H1 (cell line): ENCODE data around the gene S100P. TPM values are rescaled to one million over a fixed set of nuclear protein-coding genes. Genes with fewer than 3 reads are reported as not detected.

ENCODE experiments used
- CTCF ChIA-PET: fragments of 300-600 bp; sonication (Branson Sonifier 250); formaldehyde crosslinking; loops from one replicate; lab custom pipeline; 2021; ENCODE audit not compliant: partially characterized antibody; lab: Charles Lee
- POLR2A ChIA-PET: fragments of 300-600 bp; sonication (Branson Sonifier 250); formaldehyde crosslinking; loops from one replicate; lab custom pipeline; 2021; ENCODE audit warnings: inconsistent platforms; ENCODE audit not compliant: partially characterized antibody; lab: Charles Lee
- DNase-seq, 2 experiments: peaks; one replicate each; pipeline versions ENCODE4 v3.0.0 to v3.0.0-alpha.2; 2010 to 2022; ENCODE audit warnings: low spot score in 2 of 2, low read depth in 1 of 2, mixed read lengths in 1 of 2
- FAIRE-seq: peaks from 2 replicates; lab custom pipeline; 2011; peaks lifted over from hg19 to GRCh38; lab: Jason Lieb, UNC
- H2AFZ ChIP-seq: 2 replicates; pipeline ENCODE4 v1.8.1; 2012; ENCODE audit warnings: low read length, inconsistent platforms
- H2AK5ac ChIP-seq: 2 replicates; pipeline ENCODE4 v1.6.1; 2013; ENCODE audit warnings: low read depth, low read length
- H2BK120ac ChIP-seq: replicated peaks from 2 replicates; pipeline ENCODE3; 2013; ENCODE audit warnings: low read depth, low read length, inconsistent platforms
- H2BK12ac ChIP-seq: 2 replicates; pipeline ENCODE4 v1.6.1; 2013; ENCODE audit warnings: low read depth, low read length
- H2BK15ac ChIP-seq: 2 replicates; pipeline ENCODE4 v1.6.1; 2013; ENCODE audit warnings: low read length
- H2BK20ac ChIP-seq: 2 replicates; pipeline ENCODE4 v1.6.1; 2013; ENCODE audit warnings: low read length
- H2BK5ac ChIP-seq: 2 replicates; pipeline ENCODE4 v1.6.1; 2013; ENCODE audit warnings: low read depth, low read length
- H3K14ac ChIP-seq: 2 replicates; pipeline ENCODE4 v1.6.1; 2013; ENCODE audit warnings: inconsistent platforms; ENCODE audit not compliant: insufficient read length
- H3K18ac ChIP-seq: 2 replicates; pipeline ENCODE4 v1.6.1; 2013; ENCODE audit warnings: low read length; ENCODE audit errors: extremely low read depth
- H3K23ac ChIP-seq: 2 replicates; pipeline ENCODE4 v1.6.1; 2013; ENCODE audit warnings: inconsistent platforms; ENCODE audit not compliant: insufficient read length
- H3K23me2 ChIP-seq: 2 replicates; pipeline ENCODE4 v1.6.1; 2013; ENCODE audit warnings: low read depth, low read length
- H3K27ac ChIP-seq: 2 replicates; pipeline ENCODE4 v1.6.1; 2011; ENCODE audit warnings: low read depth, low read length, inconsistent platforms
- H3K27me3 ChIP-seq, 4 experiments: replicated peaks in 1 of 4; 1 replicate in 1 of 4; 2 replicates in 3 of 4; pipeline versions ENCODE4 v1.6.1 to v1.8.1; 2011 to 2013; ENCODE audit warnings: low read length in 3 of 4, mild to moderate bottlenecking in 3 of 4, inconsistent platforms in 2 of 4, mixed read lengths in 2 of 4, moderate library complexity in 1 of 4; ENCODE audit not compliant: control insufficient read depth in 3 of 4, insufficient read depth in 3 of 4; ENCODE audit errors: extremely low read depth in 1 of 4
- H3K36me3 ChIP-seq, 4 experiments: 2 replicates each; pipeline versions ENCODE4 v1.6.1 to v1.8.1; 2011 to 2013; ENCODE audit warnings: mild to moderate bottlenecking in 4 of 4, low read length in 3 of 4, moderate library complexity in 2 of 4, control low read depth in 1 of 4, inconsistent platforms in 1 of 4; ENCODE audit not compliant: insufficient read depth in 4 of 4, control insufficient read depth in 2 of 4
- H3K4ac ChIP-seq: replicated peaks from 2 replicates; pipeline ENCODE3; 2013; ENCODE audit warnings: low read length, low read depth, mixed read lengths, inconsistent platforms; ENCODE audit not compliant: insufficient read length
- H3K4me1 ChIP-seq, 4 experiments: replicated peaks in 1 of 4; 1 replicate in 1 of 4; 2 replicates in 3 of 4; pipeline versions ENCODE4 v1.6.1 to v1.8.1; 2011 to 2013; ENCODE audit warnings: low read length in 3 of 4, inconsistent platforms in 2 of 4, mixed read lengths in 1 of 4; ENCODE audit not compliant: insufficient read depth in 4 of 4, control insufficient read depth in 3 of 4
- H3K4me2 ChIP-seq, 2 experiments: 2 replicates each; pipeline versions ENCODE4 v1.6.1 to v1.8.1; 2011 to 2013; ENCODE audit warnings: low read depth in 2 of 2, low read length in 2 of 2, control low read depth in 1 of 2, inconsistent platforms in 1 of 2, mild to moderate bottlenecking in 1 of 2; ENCODE audit not compliant: insufficient read depth in 1 of 2
- H3K4me3 ChIP-seq, 4 experiments: fragments of 200-600, 300-600 bp in 1 of 4; sonication (generic), shearing (Covaris generic), sonication (Bioruptor Twin) in 1 of 4; 2 replicates each; pipeline versions ENCODE4 v1.5.1 to v1.8.1; 2011 to 2016; ENCODE audit warnings: low read length in 4 of 4, low read depth in 3 of 4, control low read depth in 2 of 4, inconsistent platforms in 2 of 4, mild to moderate bottlenecking in 2 of 4, mixed read lengths in 1 of 4, moderate library complexity in 1 of 4; ENCODE audit not compliant: insufficient read depth in 2 of 4; ENCODE audit errors: extremely low read depth in 1 of 4
- H3K56ac ChIP-seq: replicated peaks from 2 replicates; pipeline ENCODE3; 2013; ENCODE audit warnings: low read depth, mild to moderate bottlenecking, mixed read lengths, low read length, inconsistent platforms; ENCODE audit not compliant: insufficient read length
- H3K79me1 ChIP-seq: 2 replicates; pipeline ENCODE4 v1.6.1; 2013; ENCODE audit warnings: low read depth, low read length, control low read depth
- H3K79me2 ChIP-seq, 2 experiments: 2 replicates each; pipeline versions ENCODE4 v1.6.1 to v1.8.1; 2012 to 2013; ENCODE audit warnings: low read length in 2 of 2, mild to moderate bottlenecking in 2 of 2, inconsistent platforms in 1 of 2; ENCODE audit not compliant: insufficient read depth in 2 of 2, control insufficient read depth in 1 of 2
- H3K9ac ChIP-seq, 4 experiments: replicated peaks in 1 of 4; 1 replicate in 1 of 4; 2 replicates in 3 of 4; pipeline versions ENCODE4 v1.6.1 to v1.8.1; 2011 to 2013; ENCODE audit warnings: low read depth in 3 of 4, low read length in 3 of 4, control low read depth in 2 of 4, mild to moderate bottlenecking in 2 of 4, moderate library complexity in 2 of 4, inconsistent platforms in 1 of 4; ENCODE audit errors: extremely low read depth in 1 of 4
- H3K9me3 ChIP-seq, 2 experiments: 2 replicates each; pipeline versions ENCODE4 v1.6.1 to v1.8.1; 2012 to 2013; ENCODE audit warnings: mild to moderate bottlenecking in 2 of 2, moderate library complexity in 2 of 2, control low read depth in 1 of 2, inconsistent platforms in 1 of 2, low read depth in 1 of 2, low read length in 1 of 2, mixed read lengths in 1 of 2; ENCODE audit not compliant: insufficient read depth in 2 of 2
- H4K20me1 ChIP-seq, 2 experiments: replicated peaks in 1 of 2; 2 replicates each; pipeline versions ENCODE3 to v1.8.1; 2011 to 2013; ENCODE audit warnings: inconsistent platforms in 2 of 2, low read length in 2 of 2, mild to moderate bottlenecking in 1 of 2; ENCODE audit not compliant: insufficient read depth in 2 of 2, control insufficient read depth in 1 of 2
- H4K5ac ChIP-seq: 2 replicates; pipeline ENCODE4 v1.6.1; 2013; ENCODE audit warnings: low read length, low read depth, mixed read lengths, inconsistent platforms; ENCODE audit not compliant: insufficient read length
- H4K8ac ChIP-seq: 2 replicates; pipeline ENCODE4 v1.8.0; 2013; ENCODE audit warnings: mild to moderate bottlenecking, moderate library complexity, low read length, inconsistent platforms; ENCODE audit not compliant: insufficient read depth; ENCODE audit errors: extremely low read depth
- H4K91ac ChIP-seq: replicated peaks from 2 replicates; pipeline ENCODE3; 2013; ENCODE audit warnings: low read length, mixed read lengths, inconsistent platforms; ENCODE audit not compliant: insufficient read length
- BACH1 ChIP-seq: IDR thresholded peaks from 2 replicates; pipeline ENCODE4 v1.6.1; 2012; ENCODE audit warnings: low read length, improper control_type of control experiment
- CTBP2 ChIP-seq: IDR thresholded peaks from 2 replicates; pipeline ENCODE4 v1.7.0; 2011; ENCODE audit warnings: borderline replicate concordance, mild to moderate bottlenecking, moderate library complexity, mixed read lengths, low read length; ENCODE audit not compliant: insufficient read depth, insufficient read length
- POU5F1 ChIP-seq: IDR thresholded peaks from 2 replicates; pipeline ENCODE4 v1.6.1; 2011; ENCODE audit warnings: low read depth, mild to moderate bottlenecking, low read length, moderate library complexity
- RAD21 ChIP-seq, 2 experiments: IDR thresholded peaks in 1 of 2; conservative IDR thresholded peaks in 1 of 2; 2 replicates each; pipeline ENCODE4 v1.6.1; 2011; ENCODE audit warnings: low read depth in 2 of 2, low read length in 2 of 2, improper control_type of control experiment in 1 of 2, inconsistent platforms in 1 of 2, mild to moderate bottlenecking in 1 of 2, moderate library complexity in 1 of 2
- RNF2 ChIP-seq: fragments of 200-900, 300-1000 bp; sonication (generic); IDR thresholded peaks from 2 replicates; pipeline ENCODE4 v1.7.1; 2016; ENCODE audit warnings: borderline replicate concordance, low read depth, mild to moderate bottlenecking, antibody characterized with exemption, low read length; ENCODE audit not compliant: poor library complexity, severe bottlenecking; ENCODE audit errors: missing control alignments
- SP2 ChIP-seq: IDR thresholded peaks from 2 replicates; pipeline ENCODE4 v1.6.1; 2012; ENCODE audit warnings: mild to moderate bottlenecking, low read length, inconsistent platforms
- WGBS, 2 experiments: shearing (Covaris generic) in 1 of 2; methylation state at CpG; one replicate each; pipeline versions ENCODE4 v1.1.6 to v1.1.7; 2013 to 2015; ENCODE audit warnings: low lambda C conversion rate in 2 of 2, mixed read lengths in 2 of 2, inconsistent platforms in 1 of 2, low coverage in 1 of 2, missing lambda C conversion rate in 1 of 2; ENCODE audit not compliant: insufficient replicate concordance in 2 of 2, insufficient coverage in 1 of 2, insufficient read length in 1 of 2; ENCODE audit errors: extremely low coverage in 1 of 2, missing lambda C conversion rate in 1 of 2; 5-methylcytosine and 5-hydroxymethylcytosine counted together
- polyA plus RNA-seq, 7 experiments: library from polyadenylated mRNA; depleted of rRNA in 3 of 7; stranded (reverse) in 5 of 7; unstranded in 2 of 7; fragments of >200 nt in 5 of 7; fragments of 200-250 nt in 2 of 7; gene quantifications; 1 replicate in 5 of 7; 2 replicates in 1 of 7; 4 replicates in 1 of 7; pipeline versions ENCODE4 v1.2.1 to v1.2.3, GENCODE V29; 2011 to 2013; ENCODE audit warnings: missing spikeins in 2 of 7, mixed read lengths in 2 of 7
- total RNA-seq: library from RNA; stranded (reverse); fragmentation: NEBNext Ultra II Directional; extraction: Animal tissue kit (Norgen Biotek cat#: 25700); gene quantifications from 2 replicates; pipeline ENCODE4 v1.2.1, GENCODE V29; 2021
- TF ChIP-seq, protein P1 (sequence below): IDR thresholded peaks from 2 replicates; pipeline ENCODE4 v1.6.1; 2012; ENCODE audit warnings: inconsistent platforms

The S100P gene
- total and polyA plus RNA-seq, 2 of the 8 experiments (the other 6 are each of a cell fraction or from before 2014, with no cell fraction given) = not detected

DNA sequence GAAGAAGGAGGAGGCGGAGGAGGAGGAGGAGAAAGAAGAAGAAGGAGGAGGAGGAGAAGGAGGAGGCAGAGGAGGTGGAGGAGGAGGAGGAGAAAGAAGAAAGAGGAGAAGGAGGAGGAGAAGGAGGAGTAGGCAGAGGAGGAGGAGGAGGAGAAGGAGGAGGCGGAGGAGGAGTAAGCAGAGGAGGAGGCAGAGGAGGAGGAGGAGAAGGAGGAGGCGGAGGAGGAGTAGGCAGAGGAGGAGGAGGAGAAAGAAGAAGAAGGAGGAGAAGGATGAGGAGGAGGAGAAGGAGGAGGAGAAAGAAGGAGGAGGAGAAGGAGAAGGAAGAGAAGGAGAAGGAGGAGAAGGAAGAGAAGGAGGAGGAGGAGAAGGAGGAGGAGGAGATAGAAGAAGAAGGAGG, 33.2 kb upstream of the S100P start:
- Histone ChIP-seq H4K5ac (no peak overlapping the region), H2BK5ac (no peak overlapping the region), H3K27ac (no peak overlapping the region), H2BK120ac (no peak overlapping the region), H3K79me2 (no peaks in the 10 kb centered on the region), H2BK20ac (no peak overlapping the region), H3K23me2 (peaks cover 6% of the 10 kb centered on the region; the same call in 1 of the 2 replicates), H2AFZ (no peak overlapping the region), H3K79me1 (no peaks in the 10 kb centered on the region), H2BK15ac (no peak overlapping the region), H3K27me3 (peaks cover 0 to 24% (median 16%) of the 10 kb centered on the region in 4 experiments; a peak in 5 of 7 replicates), H2AK5ac (no peak overlapping the region), H3K4me2 (no peak overlapping the region), H3K9ac (no peak overlapping the region), H4K91ac (no peak overlapping the region), H3K4me1 (no peaks in the 10 kb centered on the region; a peak in 2 of 7 replicates)
- FAIRE-seq = no peak
- 73% methylated on average over 3 of the region's 3 CpGs; no CpG with 5 or more reads in 1 of the 2 experiments for WGBS, 2 experiments
- CTCF ChIA-PET = interaction anchor here (1.9 to 2.4 kb wide), 2 partner anchors 14 to 21 kb away, joined by 6 to 7 read pairs; a partner anchor contains a TSS
- TF ChIP-seq, protein P1, sequence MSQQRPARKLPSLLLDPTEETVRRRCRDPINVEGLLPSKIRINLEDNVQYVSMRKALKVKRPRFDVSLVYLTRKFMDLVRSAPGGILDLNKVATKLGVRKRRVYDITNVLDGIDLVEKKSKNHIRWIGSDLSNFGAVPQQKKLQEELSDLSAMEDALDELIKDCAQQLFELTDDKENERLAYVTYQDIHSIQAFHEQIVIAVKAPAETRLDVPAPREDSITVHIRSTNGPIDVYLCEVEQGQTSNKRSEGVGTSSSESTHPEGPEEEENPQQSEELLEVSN = no peak
- TF ChIP-seq RNF2 (no peak), SP2 (no peak), BACH1 (no peak), CTBP2 (no peak), RAD21 (IDR thresholded peaks at IDR 0.05 in 1 of 2, conservative IDR thresholded peaks at IDR 0.05 in 1 of 2; ENCODE audit: low read depth in 2 of 2, low read length in 2 of 2) (no peak), POU5F1 (no peak)
- TF ChIP-seq, all 59 proteins: peak for 0
- DNase-seq = no peak
- Histone ChIP-seq H3K4ac (no peak overlapping the region), H3K18ac (no peak overlapping the region), H3K56ac (no peak overlapping the region), H4K8ac (no peak overlapping the region), H3K4me3 (no peak overlapping the region), H3K9me3 (no peaks in the 10 kb centered on the region; a peak in 1 of 4 replicates), H3K14ac (no peak overlapping the region), H3K23ac (no peak overlapping the region), H4K20me1 (peaks cover 0 to 8% of the 10 kb centered on the region in 2 experiments), H2BK12ac (no peak overlapping the region), H3K36me3 (no peaks in the 10 kb centered on the region)
- POLR2A ChIA-PET = no interaction called here
